ENCODE data around the gene NFKBIE.

Gene NFKBIE

DNA sequence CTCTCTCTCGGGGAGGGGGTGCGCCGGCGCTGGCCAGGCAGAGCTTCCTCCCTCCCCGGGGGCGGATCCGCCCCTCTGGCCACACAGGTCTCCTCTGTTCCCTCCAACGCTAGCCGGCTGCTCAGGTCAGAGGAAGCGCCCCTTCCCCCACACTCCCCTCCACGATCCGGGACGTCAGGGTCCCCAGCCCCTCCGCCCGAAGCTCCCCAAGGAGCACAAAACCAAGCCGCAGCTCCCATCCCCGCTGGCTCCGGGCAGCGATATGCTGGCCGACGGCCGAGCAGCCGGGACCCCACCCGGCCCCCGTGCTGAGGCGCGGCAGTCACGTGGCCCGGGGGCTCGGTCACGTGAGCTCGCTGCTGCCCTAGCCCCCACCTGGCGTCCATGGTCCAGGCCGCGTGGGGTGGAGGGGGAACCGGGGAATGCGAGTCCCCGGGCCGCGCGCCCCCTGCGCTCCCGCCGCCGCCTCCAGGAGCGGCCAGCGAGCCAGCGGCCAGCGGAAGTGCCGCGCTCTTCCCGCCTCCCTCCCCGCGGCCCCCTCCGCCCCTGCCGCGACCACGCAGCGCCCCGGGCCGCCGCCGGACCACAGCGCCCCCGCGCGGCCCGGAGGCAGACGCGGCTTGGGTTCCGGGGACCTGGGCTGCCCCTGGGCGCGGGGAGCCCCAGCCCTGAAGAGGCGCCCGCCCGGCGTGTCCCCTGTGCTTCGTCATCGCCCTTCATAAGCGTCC, 8.2 kb downstream of the NFKBIE start, which contains the start of gene SLC35B2:
Gene SLC35B2, minus strand, starts transcription at position 504 of the 728 bp plus-strand sequence. Its CDS starts 118 bp downstream, at position 386.
- peak; percentile 31 for DNase-seq

DNA sequence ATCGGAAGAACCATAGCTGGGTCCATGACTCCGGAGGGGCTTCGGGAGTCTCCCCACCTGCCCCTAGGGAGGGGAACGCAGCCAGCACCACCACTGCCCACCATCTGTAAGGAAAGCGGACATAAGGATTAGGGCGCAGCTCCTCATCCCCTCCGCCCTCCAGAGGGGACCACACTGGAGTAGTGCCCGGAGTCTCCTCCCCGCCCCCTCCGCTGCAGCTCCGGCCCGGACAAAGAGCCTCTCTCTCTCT, 8.7 kb downstream of the NFKBIE start:
- no peak for DNase-seq

DNA sequence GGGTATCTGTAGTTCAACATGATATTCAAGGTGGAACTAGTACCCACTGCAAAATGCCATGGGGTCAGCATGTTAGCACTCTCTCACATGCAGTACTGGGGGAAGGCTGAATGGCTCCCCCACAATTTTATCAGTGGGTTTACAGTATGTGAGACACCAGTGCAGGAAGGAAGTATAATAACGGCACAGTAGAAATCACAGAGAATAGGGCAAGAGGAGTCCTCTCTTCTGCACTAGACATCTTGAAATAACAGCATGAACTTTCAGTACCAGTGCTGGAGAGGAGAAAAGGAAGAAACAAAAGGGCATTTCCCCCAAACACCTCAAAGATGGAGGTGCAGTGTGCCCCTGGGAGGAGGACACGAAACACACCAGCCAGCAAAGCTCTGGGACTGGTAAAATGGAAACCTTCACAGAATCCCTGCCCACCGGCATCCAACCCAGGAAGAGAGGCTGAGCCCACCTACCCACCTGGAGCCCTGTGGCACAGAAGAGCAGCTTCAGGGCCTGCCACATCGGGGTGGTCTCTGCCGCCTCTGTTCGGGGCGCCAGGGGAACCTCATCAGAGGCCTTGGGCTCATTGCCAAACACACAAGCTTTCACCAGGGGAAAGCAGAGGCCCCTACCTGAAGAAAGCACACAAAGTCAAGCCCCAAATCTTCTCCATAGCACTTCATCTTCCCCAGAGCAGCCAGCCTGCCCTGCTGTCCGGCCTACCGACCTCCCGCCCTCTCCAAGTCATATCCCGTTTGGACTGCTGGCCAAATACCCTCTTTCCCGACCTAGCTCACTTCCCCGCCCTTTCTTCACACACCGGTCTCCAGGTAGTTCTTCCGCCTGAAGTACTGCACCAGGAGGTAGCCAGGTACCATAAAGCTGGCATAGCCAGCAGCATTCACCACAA, 9.2 kb downstream of the NFKBIE start:
- DNase-seq = no peak

DNA sequence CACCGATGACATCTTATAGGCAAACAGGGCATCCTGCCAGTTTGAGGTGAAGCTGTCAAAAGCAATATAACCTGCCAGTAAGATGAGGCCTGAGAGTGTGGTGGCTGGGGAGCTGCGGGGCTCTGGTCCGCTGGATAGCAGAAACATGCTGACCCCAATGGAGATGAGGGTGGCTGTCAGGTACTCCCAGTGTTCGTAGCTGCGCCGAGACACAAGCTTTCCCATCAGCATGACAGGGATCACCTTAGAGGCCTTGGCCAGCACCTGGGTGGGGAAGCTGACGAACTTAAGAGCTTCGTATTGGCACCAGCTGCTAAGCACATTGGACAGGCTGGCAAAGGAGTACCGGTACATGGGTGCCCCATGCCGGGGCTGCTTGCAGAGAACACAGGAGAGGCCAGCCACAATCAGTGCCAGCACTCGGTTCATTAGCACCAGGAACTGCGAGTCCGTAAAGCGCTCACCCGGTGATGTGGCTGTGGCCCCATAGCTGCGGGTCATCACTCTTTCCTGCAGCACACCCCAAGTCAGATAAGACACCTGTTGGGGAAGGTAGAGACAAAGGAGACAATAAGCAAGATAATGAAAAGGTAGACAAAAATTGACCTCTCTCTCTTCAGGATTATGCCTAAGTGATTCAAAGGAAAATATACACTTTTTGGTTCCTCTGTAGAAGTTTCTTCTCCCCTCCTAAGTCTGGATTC, 10.1 kb downstream of the NFKBIE start:
- DNase-seq = no peak

GRCh38 chr6:44254191-44255104, 10.9 kb downstream of the NFKBIE start:
- DNase-seq = no peak

- DNase-seq = no peak
Observed at GRCh38 chr6:44253307-44254101, 11.8 kb downstream of the NFKBIE start.

GRCh38 chr6:44251576-44252524, 13.5 kb downstream of the NFKBIE start:
- DNase-seq = no peak

GRCh38 chr6:44250718-44251123, 14.6 kb downstream of the NFKBIE start:
- no peak for DNase-seq

- DNase-seq = no peak
Observed at GRCh38 chr6:44250067-44250717, 15.2 kb downstream of the NFKBIE start.

DNA sequence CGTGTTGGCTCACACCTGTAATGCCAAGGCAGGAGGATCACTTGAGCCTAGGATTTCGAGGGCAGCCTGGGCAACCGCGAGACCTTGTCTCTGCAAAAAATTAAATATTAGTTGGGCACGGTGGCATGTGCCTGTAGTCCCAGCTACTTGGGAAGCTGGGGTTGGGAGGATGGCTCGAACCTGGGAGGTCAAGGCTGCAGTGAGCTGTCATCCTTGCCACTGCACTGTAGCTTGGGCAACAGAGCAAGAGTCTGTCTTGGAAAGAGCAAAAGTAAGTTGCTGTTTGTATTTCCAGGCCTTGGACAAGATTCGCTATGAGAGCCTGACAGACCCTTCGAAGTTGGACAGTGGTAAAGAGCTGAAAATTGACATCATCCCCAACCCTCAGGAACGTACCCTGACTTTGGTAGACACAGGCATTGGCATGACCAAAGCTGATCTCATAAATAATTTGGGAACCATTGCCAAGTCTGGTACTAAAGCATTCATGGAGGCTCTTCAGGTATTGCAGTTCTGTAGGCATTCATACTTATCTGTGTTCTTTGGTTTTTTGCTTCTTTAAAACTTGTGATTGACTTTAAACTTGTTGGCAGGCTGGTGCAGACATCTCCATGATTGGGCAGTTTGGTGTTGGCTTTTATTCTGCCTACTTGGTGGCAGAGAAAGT, 16.1 kb downstream of the NFKBIE start:
- no peak for DNase-seq

GRCh38 chr6:44248579-44248978, 16.8 kb downstream of the NFKBIE start:
- no peak for DNase-seq

DNA sequence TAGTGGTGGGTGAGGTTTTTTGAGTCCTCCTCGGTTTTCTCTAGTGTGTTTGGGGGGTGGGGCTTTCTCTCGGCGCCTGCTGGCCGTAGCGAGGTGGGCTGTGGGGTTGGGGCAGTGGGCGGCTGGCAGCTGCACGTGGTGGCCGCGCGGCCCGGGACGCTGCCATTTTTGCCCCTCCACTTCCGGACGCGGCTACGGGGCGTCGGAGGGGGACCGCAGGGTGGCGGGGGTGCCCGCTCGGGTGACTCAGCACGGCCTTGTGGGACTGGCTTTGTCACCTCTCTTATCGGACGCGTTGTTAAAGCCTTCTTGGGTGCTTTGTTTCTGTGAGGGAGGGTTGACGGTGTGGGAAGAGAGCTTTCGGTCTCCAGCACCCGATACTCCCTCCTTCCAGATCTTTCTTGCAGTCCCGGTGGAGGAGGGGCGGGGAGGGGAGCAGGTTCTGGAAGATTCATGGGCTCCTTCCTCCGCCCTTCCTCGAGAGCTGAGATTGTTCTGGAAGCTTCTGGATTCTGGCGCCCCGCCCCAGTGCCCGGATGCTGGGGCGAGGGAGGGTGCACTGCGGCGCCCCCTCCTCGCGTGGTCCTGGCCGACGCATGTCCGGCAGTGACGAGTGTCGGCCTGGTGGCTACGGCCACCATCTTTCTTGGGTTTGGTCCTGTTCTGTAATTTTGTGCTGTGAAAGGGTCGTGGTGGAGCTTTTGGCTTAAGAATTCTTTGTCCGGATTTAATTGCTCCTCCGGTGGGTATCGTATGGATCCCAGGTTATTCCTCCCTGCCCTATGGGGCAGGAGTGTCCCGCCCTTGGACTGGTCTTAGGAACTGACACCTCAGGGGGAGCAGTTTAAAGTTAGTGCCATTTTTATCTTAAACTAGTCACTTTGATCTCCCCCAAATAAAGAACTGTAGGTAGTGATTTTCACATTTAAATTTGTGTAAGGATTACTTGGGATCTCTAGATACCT, 17.7 kb downstream of the NFKBIE start:
- no peak for DNase-seq

- DNase-seq = peak; percentile 97
Observed at GRCh38 chr6:44246663-44247337, 18.6 kb downstream of the NFKBIE start, which contains the start of gene HSP90AB1. TSS of gene HSP90AB1 (plus strand) at chr6:44247101. CDS start at chr6:44248630, 1,529 bp downstream.

DNA sequence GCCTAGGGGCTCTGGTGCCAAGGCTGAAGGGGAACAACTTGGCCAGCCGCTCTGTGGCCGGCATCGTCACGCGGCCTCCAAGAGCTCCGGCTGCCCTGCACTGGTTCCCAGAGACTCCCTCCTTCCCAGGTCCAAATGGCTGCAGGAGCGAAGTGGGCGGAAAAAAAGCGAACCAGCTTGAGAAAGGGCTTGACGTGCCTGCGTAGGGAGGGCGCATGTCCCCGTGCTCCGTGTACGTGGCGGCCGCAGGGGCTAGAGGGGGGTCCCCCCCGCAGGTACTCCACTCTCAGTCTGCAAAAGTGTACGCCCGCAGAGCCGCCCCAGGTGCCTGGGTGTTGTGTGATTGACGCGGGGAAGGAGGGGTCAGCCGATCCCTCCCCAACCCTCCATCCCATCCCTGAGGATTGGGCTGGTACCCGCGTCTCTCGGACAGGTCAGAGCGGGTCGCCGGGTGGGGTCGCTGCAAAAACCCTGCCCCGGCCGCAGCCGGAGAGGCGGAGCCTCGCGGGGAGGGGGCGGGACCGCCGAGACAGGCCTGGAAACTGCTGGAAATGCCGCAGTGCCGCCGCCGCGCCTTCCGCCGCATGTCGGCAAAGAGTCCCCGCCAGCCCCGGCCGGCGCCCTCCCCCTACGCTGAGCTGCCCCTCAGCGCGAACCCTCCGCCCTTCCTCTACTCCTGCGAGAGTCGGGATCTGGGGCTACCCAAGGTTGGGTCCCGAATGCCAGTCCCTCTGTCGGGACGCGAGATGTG, 19.3 kb downstream of the NFKBIE start:
- peak; percentile 59 for DNase-seq

DNA sequence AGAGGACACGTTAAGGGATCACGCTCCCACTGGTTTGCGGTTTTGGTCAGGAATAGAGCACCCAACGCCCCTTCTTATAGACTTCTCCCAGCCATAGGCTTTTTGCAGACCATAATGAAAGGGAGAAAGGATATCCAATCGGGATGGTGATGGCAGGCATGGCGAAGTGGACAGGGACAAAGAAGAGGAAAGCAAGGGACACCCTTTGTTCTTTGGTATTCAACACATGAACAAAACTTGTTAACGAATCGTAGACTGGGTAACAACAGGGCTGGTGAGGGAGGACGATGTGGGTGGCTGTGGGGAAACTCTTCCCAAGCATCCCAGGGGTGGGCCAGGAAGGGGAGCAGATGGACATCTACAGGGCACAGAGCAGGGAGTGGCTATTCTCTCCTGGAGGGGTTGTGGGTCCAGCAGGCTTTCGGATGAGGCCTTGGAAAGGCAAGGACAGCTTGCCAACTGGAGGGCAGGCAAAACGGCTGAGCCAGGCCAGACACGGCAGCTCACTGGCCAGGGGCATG, 19.9 kb downstream of the NFKBIE start:
- no peak for DNase-seq

DNA sequence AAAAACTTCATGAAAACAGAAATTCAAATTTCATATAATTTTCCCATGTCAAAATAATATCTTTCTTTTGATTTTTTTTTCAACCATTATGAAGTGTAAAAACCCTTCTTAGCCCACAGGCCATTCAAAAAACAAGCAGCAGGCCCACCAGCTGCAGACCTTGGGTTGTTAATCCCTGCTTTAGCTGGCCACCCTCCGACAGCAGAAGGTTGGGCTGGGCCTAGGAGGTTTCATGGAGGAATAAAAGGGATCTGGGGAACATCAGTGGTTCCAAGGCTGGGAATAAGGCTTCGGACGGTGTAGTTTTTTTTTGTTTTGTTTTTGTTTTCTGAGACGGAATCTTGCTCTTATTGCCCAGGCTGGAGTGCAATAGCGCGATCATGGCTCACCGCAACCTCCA, 22.0 kb downstream of the NFKBIE start:
- no peak for DNase-seq

Measured in NCI-H446 treated with DMSO at 0.1 percent for 48 hours (cell line).